Colonic mucosa (tissue), 4 donors: ENCODE data around the gene GMPPA. TPM values are rescaled to one million over a fixed set of nuclear protein-coding genes. Genes with fewer than 3 reads are reported as not detected.

Experiments
- DNase-seq: peaks from one replicate; pipeline ENCODE4 v3.0.0-alpha.2; 2020
- H3K27ac ChIP-seq: fragments of 200-600 bp; one replicate; pipeline ENCODE4 v1.8.0; 2021
- H3K27me3 ChIP-seq: fragments of 200-600 bp; one replicate; pipeline ENCODE4 v1.8.0; 2021
- H3K36me3 ChIP-seq: fragments of 200-600 bp; one replicate; pipeline ENCODE4 v1.8.0; 2021
- H3K4me1 ChIP-seq: fragments of 200-600 bp; one replicate; pipeline ENCODE4 v1.8.0; 2021; ENCODE audit warnings: mild to moderate bottlenecking
- H3K4me3 ChIP-seq: fragments of 200-600 bp; one replicate; pipeline ENCODE4 v1.8.0; 2021
- H3K9ac ChIP-seq, 2 donors: one replicate each; pipeline ENCODE4 v1.7.0; 2013; ENCODE audit warnings: control low read depth in 2 of 2, low read depth in 2 of 2, low read length in 2 of 2
- H3K9me3 ChIP-seq: fragments of 200-600 bp; one replicate; pipeline ENCODE4 v1.8.0; 2021
- CTCF ChIP-seq: fragments of 200-600 bp; IDR thresholded peaks from one replicate; pipeline ENCODE4 v1.8.0; 2022; ENCODE audit warnings: antibody characterized with exemption, mild to moderate bottlenecking
- intact Hi-C: fragments of 100-400 bp; cut with DNase I; formaldehyde crosslinking; loops from one replicate; pipeline ENCODE4 v1.14.1; 2022
- total RNA-seq, 2 donors: library from RNA; stranded (reverse); fragmentation: NEBNext Ultra II Directional in 1 of 2; extraction: Animal tissue kit (Norgen Biotek cat#: 25700) in 1 of 2; gene quantifications; one replicate each; pipeline ENCODE4 v1.2.1, GENCODE V29; 2021
- donor health status: healthy.
- donor health status: DM: no; HTN: no; CAD: no.
- donor health status: DM: no; HTN: no; CAD: no.

The GMPPA gene
- total RNA-seq, 2 donors from 2014 or later = 49.7 to 86.1 TPM

GRCh38 chr2:219509780-219510511 lies 11.3 kb downstream of the GMPPA start:
- Histone ChIP-seq H3K36me3 (no peaks in the 10 kb centered on the region), H3K4me1 (no peaks in the 10 kb centered on the region), H3K27me3 (peaks cover 44% of the 10 kb centered on the region), H3K4me3 (no peak overlapping the region), H3K27ac (no peak overlapping the region), H3K9me3 (no peaks in the 10 kb centered on the region), H3K9ac (no peak overlapping the region)
- intact Hi-C loops = no loop called here
- TF ChIP-seq CTCF = peak; percentile 43
- peak; percentile 67 for DNase-seq

GRCh38 chr2:219510512-219511135 lies 11.9 kb downstream of the GMPPA start:
- H3K9me3 ChIP-seq = no peaks in the 10 kb centered on the region
- DNase-seq = no peak
- TF ChIP-seq CTCF = no peak
- H3K9ac ChIP-seq = no peak overlapping the region
- no peaks in the 10 kb centered on the region for H3K36me3 ChIP-seq
- peaks cover 44% of the 10 kb centered on the region for H3K27me3 ChIP-seq
- intact Hi-C loops = no loop called here
- H3K4me3 ChIP-seq = no peak overlapping the region
- no peaks in the 10 kb centered on the region for H3K4me1 ChIP-seq
- H3K27ac ChIP-seq = no peak overlapping the region

- Histone ChIP-seq H3K36me3 (no peaks in the 10 kb centered on the region), H3K9me3 (no peaks in the 10 kb centered on the region), H3K27me3 (peaks cover 44% of the 10 kb centered on the region), H3K27ac (no peak overlapping the region), H3K4me1 (no peaks in the 10 kb centered on the region), H3K9ac (no peak overlapping the region), H3K4me3 (no peak overlapping the region)
- no peak for DNase-seq
- intact Hi-C loops = no loop called here
- no peak for TF ChIP-seq CTCF
Measured at GRCh38 chr2:219511547-219512325, 13.0 kb downstream of the GMPPA start.

- no peak for DNase-seq
- intact Hi-C loops = no loop called here
- no peaks in the 10 kb centered on the region for H3K4me1 ChIP-seq
Measured at GRCh38 chr2:219512524-219513216, 14.0 kb downstream of the GMPPA start.

More at GRCh38 chr2:219512524-219513216, 14.0 kb downstream of the GMPPA start:
- Histone ChIP-seq H3K27me3 (peaks cover 44% of the 10 kb centered on the region), H3K36me3 (no peaks in the 10 kb centered on the region), H3K9me3 (no peaks in the 10 kb centered on the region), H3K9ac (no peak overlapping the region), H3K4me3 (no peak overlapping the region), H3K27ac (no peak overlapping the region)
- no peak for TF ChIP-seq CTCF
